Activated CD4-positive, alpha-beta T cell treated with anti-CD3 and anti-CD28 coated beads for 36 hours (primary cell): ENCODE data around the gene SORCS2. TPM values are rescaled to one million over a fixed set of nuclear protein-coding genes. Genes with fewer than 3 reads are reported as not detected.
"Not testable (repeated sequence)": the region's sequence is repeated elsewhere in the genome, so short reads cannot be mapped to it uniquely, and the experiment has no call there.

ENCODE experiments used
- ATAC-seq: fragments of 200-7000 bp; cut with Tn5 transposase; one replicate; pipeline ENCODE4 v1.10.0; 2021; ENCODE audit warnings: mild to moderate bottlenecking, moderate library complexity
- CTCF ChIA-PET: fragments of 350-600 bp; sonication (Branson Sonifier 250); formaldehyde crosslinking; loops from one replicate; lab custom pipeline; 2021; ENCODE audit warnings: antibody characterized with exemption; lab: Charles Lee
- POLR2A ChIA-PET: fragments of 350-600 bp; sonication (Branson Sonifier 250); formaldehyde crosslinking; loops from one replicate; lab custom pipeline; 2021; ENCODE audit warnings: antibody characterized with exemption, inconsistent platforms; lab: Charles Lee
- DNase-seq: peaks from one replicate; pipeline ENCODE4 v3.0.0-alpha.2; 2020
- H3K27ac Mint-ChIP-seq: one replicate; pipeline ENCODE4 v1.8.0; 2021; ENCODE audit warnings: mixed read lengths
- H3K27me3 Mint-ChIP-seq: one replicate; pipeline ENCODE4 v1.8.0; 2021; ENCODE audit warnings: mixed read lengths
- H3K36me3 Mint-ChIP-seq: one replicate; pipeline ENCODE4 v1.8.0; 2021; ENCODE audit warnings: low read depth, mixed read lengths
- H3K4me1 Mint-ChIP-seq: one replicate; pipeline ENCODE4 v1.8.0; 2021; ENCODE audit warnings: mixed read lengths
- H3K4me3 Mint-ChIP-seq: one replicate; pipeline ENCODE4 v1.8.0; 2021; ENCODE audit warnings: mild to moderate bottlenecking, moderate library complexity, mixed read lengths
- H3K9me3 Mint-ChIP-seq: one replicate; pipeline ENCODE4 v1.8.0; 2021; ENCODE audit warnings: low read depth, mixed read lengths
- intact Hi-C, 2 experiments: fragments of 100-400 bp; cut with DNase I in 1 of 2; cut with micrococcal nuclease in 1 of 2; formaldehyde crosslinking; loops; one replicate each; pipeline versions ENCODE4 v1.14.2 to v1.15.1; 2022 to 2024; cut with DNase I, micrococcal nuclease
- total RNA-seq, 2 experiments: library from RNA; stranded (reverse); gene quantifications; one replicate each; pipeline ENCODE4 v1.2.3, GENCODE V29; 2021

SORCS2 gene
- total RNA-seq, 2 experiments from 2014 or later, result 0.04 TPM; not detected in 1

- H3K4me3 Mint-ChIP-seq, result no peak overlapping the region
- ChIA-PET CTCF (interaction anchor here (0.5 kb wide), 1 partner anchor 47 kb away, joined by 4 read pairs; no protein-coding TSS in a partner anchor), POLR2A (no interaction called here)
- H3K27ac Mint-ChIP-seq, result no peak overlapping the region
- ATAC-seq, result no peak
- DNase-seq, result no peak
- H3K36me3 Mint-ChIP-seq, result no peaks in the 10 kb centered on the region
- intact Hi-C loops, result no loop called here
- no peaks in the 10 kb centered on the region for H3K4me1 Mint-ChIP-seq
- H3K27me3 Mint-ChIP-seq, result peaks cover 2% of the 10 kb centered on the region
- H3K9me3 Mint-ChIP-seq, result no peaks in the 10 kb centered on the region
Observed at GRCh38 chr4:7161721-7162214, 30.6 kb upstream of the SORCS2 start.

DNA sequence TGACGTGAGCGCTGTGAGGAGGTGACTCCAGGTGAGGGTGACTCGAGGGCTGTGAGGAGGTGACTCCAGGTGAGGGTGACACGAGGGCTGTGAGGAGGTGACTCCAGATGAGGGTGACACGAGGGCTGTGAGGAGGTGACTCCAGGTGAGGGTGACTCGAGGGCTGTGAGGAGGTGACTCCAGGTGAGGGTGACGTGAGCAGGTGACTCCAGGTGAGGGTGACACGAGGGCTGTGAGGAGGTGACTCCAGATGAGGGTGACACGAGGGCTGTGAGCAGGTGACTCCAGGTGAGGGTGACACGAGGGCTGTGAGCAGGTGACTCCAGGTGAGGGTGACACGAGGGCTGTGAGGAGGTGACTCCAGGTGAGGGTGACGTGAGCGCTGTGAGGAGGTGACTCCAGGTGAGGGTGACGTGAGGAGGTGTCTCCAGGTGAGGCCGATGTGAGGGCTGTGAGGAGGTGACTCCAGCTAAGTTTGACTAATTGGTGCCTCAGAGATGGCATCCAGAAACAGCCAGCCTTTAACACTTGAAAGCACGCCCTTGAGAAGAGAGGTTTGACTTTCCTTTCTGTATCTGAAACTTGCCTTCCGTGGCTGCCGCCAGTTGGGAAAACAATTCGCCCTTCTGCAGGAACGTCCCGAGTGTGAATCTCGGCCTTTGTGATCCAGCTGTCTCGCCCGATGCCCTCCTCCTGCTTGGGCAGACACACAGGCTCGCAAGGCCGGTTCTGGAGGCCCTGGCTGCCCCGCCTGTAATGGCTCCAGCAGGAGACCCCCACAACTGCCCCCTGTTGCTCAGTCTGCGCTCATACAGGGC lies 27.1 kb upstream of the SORCS2 start:
- H3K4me3 Mint-ChIP-seq, H3K27me3 Mint-ChIP-seq, intact Hi-C loops, H3K4me1 Mint-ChIP-seq, H3K36me3 Mint-ChIP-seq, POLR2A ChIA-PET, H3K27ac Mint-ChIP-seq, DNase-seq, ATAC-seq, H3K9me3 Mint-ChIP-seq: not testable (repeated sequence)
- CTCF ChIA-PET, result interaction anchor here (0.7 kb wide), 2 partner anchors 844 to 847 kb away, joined by 3 read pairs; no protein-coding TSS in a partner anchor

- ATAC-seq, result no peak
- ChIA-PET POLR2A (no interaction called here), CTCF (interaction anchor here (0.7 kb wide), 2 partner anchors 844 to 847 kb away, joined by 3 read pairs; no protein-coding TSS in a partner anchor)
- Mint-ChIP-seq H3K4me1 (no peaks in the 10 kb centered on the region), H3K4me3 (no peak overlapping the region), H3K36me3 (no peaks in the 10 kb centered on the region), H3K27me3 (peaks cover 2% of the 10 kb centered on the region), H3K9me3 (no peaks in the 10 kb centered on the region), H3K27ac (no peak overlapping the region)
- DNase-seq, result no peak
- intact Hi-C loops, result no loop called here
Observed at GRCh38 chr4:7165874-7166201, 26.5 kb upstream of the SORCS2 start.

DNA sequence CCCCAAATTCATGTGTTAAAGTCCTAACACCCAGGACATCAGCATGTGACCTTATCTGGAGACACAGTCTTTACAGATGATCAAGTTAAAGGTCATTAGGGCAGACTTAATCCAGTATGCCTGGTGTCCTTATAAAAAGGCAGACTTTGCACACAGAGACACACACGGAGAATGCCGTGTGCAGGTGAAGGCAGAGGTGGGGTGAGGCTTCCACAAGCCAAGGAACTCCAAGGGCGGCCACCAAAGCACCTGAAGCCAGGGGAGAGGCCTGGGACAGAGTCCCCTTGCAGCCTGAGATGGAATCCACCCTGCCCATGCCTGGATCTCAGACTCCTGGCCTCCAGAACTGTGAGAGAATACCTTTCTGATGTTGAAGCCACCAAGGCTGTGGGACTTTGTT lies 26.1 kb upstream of the SORCS2 start:
- CTCF ChIA-PET, result no interaction called here
- no peak for ATAC-seq
- intact Hi-C loops, result no loop called here
- H3K36me3 Mint-ChIP-seq, result no peaks in the 10 kb centered on the region
- DNase-seq, result no peak
- no peaks in the 10 kb centered on the region for H3K4me1 Mint-ChIP-seq
- no peak overlapping the region for H3K4me3 Mint-ChIP-seq
- H3K27me3 Mint-ChIP-seq, result peaks cover 2% of the 10 kb centered on the region
- POLR2A ChIA-PET, result no interaction called here
- H3K27ac Mint-ChIP-seq, result no peak overlapping the region
- H3K9me3 Mint-ChIP-seq, result no peaks in the 10 kb centered on the region

DNA sequence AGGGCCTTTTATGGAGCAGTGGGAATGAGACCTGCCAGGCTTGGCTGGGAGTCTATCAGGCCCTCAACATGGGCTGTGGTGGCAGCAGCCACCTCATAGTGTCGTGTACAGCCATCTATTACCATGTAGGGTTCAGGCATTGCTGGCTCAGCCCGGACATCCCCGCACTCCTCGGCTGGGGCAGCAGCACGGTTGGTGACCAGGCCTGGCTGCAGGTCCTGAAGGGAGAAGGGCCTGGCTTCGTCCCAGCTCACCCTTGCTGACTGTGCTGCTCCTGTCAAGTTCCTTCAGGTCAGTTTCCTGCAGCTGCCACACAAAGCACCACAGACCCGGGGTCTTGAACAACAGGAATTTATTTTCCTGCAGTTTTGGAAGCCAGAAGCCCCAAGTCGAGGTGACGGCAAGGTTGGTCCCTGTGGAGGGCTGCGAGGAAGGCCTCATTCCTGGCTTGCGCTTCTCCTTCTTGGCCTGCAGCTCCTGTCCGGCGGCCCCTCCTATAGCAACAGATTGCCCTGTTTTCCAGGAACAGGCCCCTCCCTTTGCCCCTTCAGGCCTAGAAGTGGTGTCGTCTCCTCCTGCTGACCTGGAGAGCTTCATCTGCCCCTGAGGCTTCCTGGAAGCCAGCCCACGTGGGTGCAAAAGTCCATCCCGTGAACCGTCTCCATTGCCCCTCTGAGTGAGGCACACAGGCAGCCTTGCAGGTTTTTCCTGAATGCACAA lies 25.2 kb upstream of the SORCS2 start:
- ATAC-seq (no peak), DNase-seq (no peak)
- Mint-ChIP-seq H3K36me3 (no peaks in the 10 kb centered on the region), H3K27me3 (peaks cover 2% of the 10 kb centered on the region), H3K9me3 (no peaks in the 10 kb centered on the region), H3K4me1 (no peaks in the 10 kb centered on the region), H3K27ac (no peak overlapping the region), H3K4me3 (no peak overlapping the region)
- POLR2A ChIA-PET, result interaction anchor here (0.6 kb wide), 1 partner anchor 242 kb away, joined by 6 read pairs; no protein-coding TSS in a partner anchor
- CTCF ChIA-PET, result no interaction called here
- intact Hi-C loops, result no loop called here

GRCh38 chr4:7167706-7168105 lies 24.6 kb upstream of the SORCS2 start:
- H3K4me1 Mint-ChIP-seq, result no peaks in the 10 kb centered on the region
- no peak overlapping the region for H3K27ac Mint-ChIP-seq
- ChIA-PET CTCF (no interaction called here), POLR2A (interaction anchor here (0.6 kb wide), 1 partner anchor 241 kb away, joined by 6 read pairs; no protein-coding TSS in a partner anchor)
- no peak for ATAC-seq
- DNase-seq, result no peak
- no peaks in the 10 kb centered on the region for H3K36me3 Mint-ChIP-seq
- no peaks in the 10 kb centered on the region for H3K9me3 Mint-ChIP-seq
- H3K4me3 Mint-ChIP-seq, result no peak overlapping the region
- H3K27me3 Mint-ChIP-seq, result peaks cover 2% of the 10 kb centered on the region
- intact Hi-C loops, result no loop called here

DNA sequence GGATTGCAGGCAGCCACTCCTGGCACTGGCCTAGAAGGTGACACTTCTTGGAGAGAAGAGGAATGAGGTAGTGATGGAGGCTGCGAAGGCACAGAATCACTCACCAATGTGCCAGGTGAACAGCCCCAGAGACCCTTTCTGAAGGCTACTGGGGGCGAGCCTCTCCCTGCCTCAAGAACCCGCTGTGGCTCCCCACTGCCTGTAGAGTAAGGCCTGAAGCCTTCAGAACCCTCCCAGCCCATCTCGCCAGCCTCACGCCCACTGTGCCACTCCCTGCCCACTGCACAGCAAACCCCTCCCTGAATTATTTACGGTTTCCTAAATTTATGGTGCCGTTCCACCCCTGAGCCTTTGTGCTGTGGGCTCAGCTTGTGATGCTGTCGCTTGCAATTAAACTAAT lies 24.2 kb upstream of the SORCS2 start:
- intact Hi-C loops, result no loop called here
- Mint-ChIP-seq H3K4me3 (no peak overlapping the region), H3K4me1 (no peaks in the 10 kb centered on the region), H3K36me3 (no peaks in the 10 kb centered on the region), H3K27ac (no peak overlapping the region), H3K27me3 (peaks cover 2% of the 10 kb centered on the region), H3K9me3 (no peaks in the 10 kb centered on the region)
- DNase-seq (no peak), ATAC-seq (no peak)
- POLR2A ChIA-PET, result no interaction called here
- CTCF ChIA-PET, result no interaction called here

DNA sequence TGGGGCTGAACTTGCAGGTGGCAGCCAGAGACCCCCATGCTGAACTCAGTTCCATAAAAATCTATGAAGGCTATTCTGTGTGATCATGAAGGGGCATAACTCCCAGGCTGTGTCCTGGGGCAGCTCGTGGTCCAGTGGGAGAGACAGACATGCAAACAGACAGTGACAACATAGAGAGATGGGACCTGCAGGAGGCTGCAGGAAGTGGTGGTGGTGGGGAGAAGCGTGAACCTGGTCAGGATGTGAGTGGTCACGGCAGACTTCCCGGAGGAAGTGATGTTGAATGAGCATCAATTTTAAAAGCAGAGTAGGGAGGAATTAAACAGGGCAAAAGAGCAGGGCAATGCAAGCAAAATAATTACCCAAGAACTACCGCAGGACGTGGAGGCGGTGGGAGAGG lies 23.2 kb upstream of the SORCS2 start:
- intact Hi-C loops, result no loop called here
- H3K4me3 Mint-ChIP-seq, result no peak overlapping the region
- peaks cover 2% of the 10 kb centered on the region for H3K27me3 Mint-ChIP-seq
- no peaks in the 10 kb centered on the region for H3K4me1 Mint-ChIP-seq
- DNase-seq (no peak), ATAC-seq (no peak)
- H3K9me3 Mint-ChIP-seq, result no peaks in the 10 kb centered on the region
- no peak overlapping the region for H3K27ac Mint-ChIP-seq
- no peaks in the 10 kb centered on the region for H3K36me3 Mint-ChIP-seq
- CTCF ChIA-PET, result no interaction called here
- POLR2A ChIA-PET, result no interaction called here

DNA sequence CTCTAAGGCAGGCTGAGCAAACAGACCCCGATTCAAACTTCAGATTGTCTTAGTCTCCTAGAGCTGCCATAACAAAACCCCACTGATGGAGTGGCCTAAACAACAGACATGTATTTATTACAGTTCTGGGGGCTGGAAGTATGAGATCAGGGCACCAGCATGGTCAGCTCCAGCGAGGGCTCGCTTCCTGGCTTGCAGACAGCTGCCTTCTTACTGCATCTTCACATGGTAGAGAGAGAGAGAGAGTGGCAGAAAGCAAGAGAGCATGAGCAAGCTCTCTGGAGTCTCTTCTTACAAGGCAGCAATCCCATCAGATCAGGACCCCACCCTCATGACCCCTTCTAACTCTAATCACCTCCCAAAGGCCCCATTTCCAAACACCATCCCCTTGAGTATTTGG lies 22.3 kb upstream of the SORCS2 start:
- Mint-ChIP-seq H3K4me3 (no peak overlapping the region), H3K27me3 (peaks cover 2% of the 10 kb centered on the region), H3K9me3 (no peaks in the 10 kb centered on the region), H3K4me1 (no peaks in the 10 kb centered on the region), H3K27ac (no peak overlapping the region), H3K36me3 (no peaks in the 10 kb centered on the region)
- ATAC-seq, result no peak
- no peak for DNase-seq
- CTCF ChIA-PET, result no interaction called here
- intact Hi-C loops, result no loop called here
- POLR2A ChIA-PET, result no interaction called here

DNA sequence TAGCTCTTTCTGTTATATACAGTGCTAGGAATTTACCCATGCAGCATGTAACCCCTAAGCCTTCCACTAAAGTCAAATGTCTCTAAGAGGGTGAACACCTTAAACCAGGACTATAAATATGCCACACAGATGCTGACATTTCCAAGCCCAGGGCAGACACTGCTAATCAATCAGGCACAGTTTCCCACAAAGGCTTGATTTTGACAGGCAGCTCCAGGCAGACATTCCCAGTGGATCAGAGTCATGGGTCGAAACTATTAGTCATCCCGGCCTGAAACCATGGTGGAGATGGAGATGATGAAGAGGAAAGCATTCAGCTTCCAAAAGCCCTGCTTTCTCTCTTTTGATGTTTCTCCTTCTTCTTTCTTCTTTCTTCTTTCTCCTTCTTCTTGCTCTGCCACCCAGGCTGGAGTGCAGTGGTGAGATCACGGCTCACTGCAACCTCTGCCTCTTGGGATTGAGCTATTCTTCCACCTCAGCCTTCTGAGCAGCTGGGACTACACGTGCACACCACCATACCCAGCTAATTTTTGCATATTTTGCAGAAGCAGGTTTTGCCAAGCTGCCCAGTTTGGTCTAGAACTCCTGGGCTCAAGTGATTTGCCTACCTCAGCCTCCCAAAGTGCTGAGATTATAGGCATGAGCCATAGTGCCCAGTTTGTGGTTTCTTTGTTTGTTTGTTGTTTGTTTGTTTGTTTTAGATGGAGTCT lies 21.0 kb upstream of the SORCS2 start:
- Mint-ChIP-seq H3K9me3 (no peaks in the 10 kb centered on the region), H3K4me1 (no peaks in the 10 kb centered on the region), H3K27me3 (peaks cover 2% of the 10 kb centered on the region), H3K27ac (no peak overlapping the region), H3K4me3 (no peak overlapping the region), H3K36me3 (no peaks in the 10 kb centered on the region)
- DNase-seq (no peak), ATAC-seq (no peak)
- ChIA-PET POLR2A (no interaction called here), CTCF (interaction anchor here (0.9 kb wide), 1 partner anchor 27 kb away, joined by 3 read pairs; no protein-coding TSS in a partner anchor)
- intact Hi-C loops, result no loop called here

DNA sequence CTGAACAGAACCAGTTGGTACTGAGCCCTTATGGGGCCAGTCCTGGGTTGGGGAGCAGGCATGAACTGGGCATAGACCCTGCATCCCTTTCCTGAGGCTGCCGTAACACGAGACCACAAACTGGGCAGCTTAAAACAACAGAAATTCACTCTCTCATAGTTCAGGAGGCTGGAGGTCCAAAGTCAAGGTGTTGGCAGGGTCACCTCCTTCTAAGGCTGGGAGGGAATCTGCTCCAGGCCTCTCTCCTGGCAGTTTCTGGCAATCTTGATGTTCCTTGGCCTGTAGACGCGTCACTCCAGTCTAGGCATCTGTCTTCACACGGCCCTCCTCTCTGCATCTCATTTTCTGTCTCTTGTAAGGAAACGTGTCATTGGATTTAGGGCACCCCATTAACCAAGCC lies 19.8 kb upstream of the SORCS2 start:
- no peaks in the 10 kb centered on the region for H3K4me1 Mint-ChIP-seq
- CTCF ChIA-PET, result interaction anchor here (0.6 to 0.9 kb wide), 2 partner anchors 20 to 54 kb away, joined by 3 to 4 read pairs; partner anchors contain the start of gene SORCS2
- no peaks in the 10 kb centered on the region for H3K36me3 Mint-ChIP-seq

More for the DNA sequence above, 19.8 kb upstream of the SORCS2 start:
- intact Hi-C loops, result no loop called here
- Mint-ChIP-seq H3K4me3 (no peak overlapping the region), H3K9me3 (no peaks in the 10 kb centered on the region), H3K27ac (no peak overlapping the region), H3K27me3 (peaks cover 2% of the 10 kb centered on the region)
- DNase-seq (no peak), ATAC-seq (no peak)
- POLR2A ChIA-PET, result no interaction called here
